ENCODE measurements around the gene RPL32. TPM values are rescaled to one million over a fixed set of nuclear protein-coding genes. Genes with fewer than 3 reads are reported as not detected.

The RPL32 gene
- polyA plus RNA-seq, 1 of the 3 experiments (the other 2 are of a cell fraction), result 2,311 TPM

GRCh38 chr3:12808587-12808986 lies 32.8 kb downstream of the RPL32 start:
- no peak overlapping the region for H2AFZ ChIP-seq (ENCODE audit: low read depth)
- H3K4me3 ChIP-seq (ENCODE audit: low read depth in 2 of 2, low read length in 1 of 2), result no peak overlapping the region
- DNase-seq, result no peak
- H3K9me3 ChIP-seq, result no peaks in the 10 kb centered on the region
- TF ChIP-seq GABPA (IDR thresholded peaks at IDR 0.05; ENCODE audit: low read depth) (no peak), NFIC (IDR thresholded peaks at IDR 0.05; ENCODE audit: borderline replicate concordance) (no peak), RFX5 (IDR thresholded peaks at IDR 0.05; ENCODE audit: low read length) (no peak), FOSL2 (IDR thresholded peaks at IDR 0.05; ENCODE audit: borderline replicate concordance, low read depth) (no peak), GATA2 (CRISPR knock-in tag; IDR thresholded peaks at IDR 0.05) (no peak), CTCF (IDR thresholded peaks at IDR 0.05) (no peak), IRF3 (IDR thresholded peaks at IDR 0.05; ENCODE audit: low read depth, low read length) (no peak), EZH2phosphoT487 (IDR thresholded peaks at IDR 0.05; ENCODE audit: borderline replicate concordance, low read depth) (no peak), NRF1 (IDR thresholded peaks at IDR 0.05; ENCODE audit: low read depth, low read length) (no peak), ZBTB33 (IDR thresholded peaks at IDR 0.05; ENCODE audit: borderline replicate concordance, low read depth) (no peak), RAD21 (IDR thresholded peaks at IDR 0.05; ENCODE audit: low read length) (no peak), POLR2AphosphoS5 (IDR thresholded peaks at IDR 0.05; ENCODE audit: low read depth, low read length) (no peak), USF2 (IDR thresholded peaks at IDR 0.05; ENCODE audit: borderline replicate concordance, low read depth, low read length) (no peak), CHD2 (IDR thresholded peaks at IDR 0.05; ENCODE audit: low read length, partially characterized antibody) (no peak), FOXM1 (IDR thresholded peaks at IDR 0.05; ENCODE audit: low read depth) (no peak), YY1 (IDR thresholded peaks at IDR 0.05; ENCODE audit: low read depth) (no peak), SMC3 (IDR thresholded peaks at IDR 0.05; ENCODE audit: low read depth, low read length) (no peak)
- no peaks in the 10 kb centered on the region for H3K36me3 ChIP-seq (replicated peaks in 1 of 2; ENCODE audit: control insufficient read depth in 1 of 2, insufficient read depth in 2 of 2, low read length in 1 of 2)
- H3K79me2 ChIP-seq (ENCODE audit: insufficient read depth), result no peaks in the 10 kb centered on the region
- H4K20me1 ChIP-seq (ENCODE audit: insufficient read depth), result no peaks in the 10 kb centered on the region
- CTCF ChIA-PET, result interaction anchor here (1.4 to 2.7 kb wide), 4 partner anchors 13 to 102 kb away, joined by 3 to 29 read pairs (median 5); partner anchors contain the start of genes CAND2 and RPL32
- no peaks in the 10 kb centered on the region for H3K27me3 ChIP-seq (ENCODE audit: insufficient read depth)
- H3K9ac ChIP-seq, result no peak overlapping the region
- H3K4me1 ChIP-seq (ENCODE audit: control insufficient read depth in 1 of 2, insufficient read depth in 2 of 2, low read depth in 1 of 2, low read length in 1 of 2), result peaks cover 6 to 15% of the 10 kb centered on the region in 2 experiments; a peak in 2 of 4 replicates
- H3K27ac ChIP-seq (ENCODE audit: low read depth in 2 of 2, low read length in 1 of 2), result no peak overlapping the region
- 58% methylated on average over 2 of the region's 2 CpGs for WGBS (ENCODE audit: low lambda C conversion rate)
- POLR2A ChIA-PET, result no interaction called here
- H3K9me2 ChIP-seq, result no peaks in the 10 kb centered on the region
- H3F3A ChIP-seq (replicated peaks; ENCODE audit: insufficient read depth), result no peaks in the 10 kb centered on the region
- no peak overlapping the region for H3K4me2 ChIP-seq

All from SK-N-SH (cell line).